GM18867 (cell line): ENCODE data around the gene SPACA6.

Experiments
- ATAC-seq: cut with Tn5 transposase; IDR thresholded peaks from one replicate; pipeline ENCODE4 v1.9.1; 2021; ENCODE audit warnings: mild to moderate bottlenecking, moderate library complexity; ENCODE audit not compliant: unreplicated experiment

Gene SPACA6

GRCh38 chr19:51688671-51689571 lies 4.2 kb upstream of the SPACA6 start:
- no peak for ATAC-seq

- no peak for ATAC-seq
Measured at GRCh38 chr19:51689751-51690453, 3.2 kb upstream of the SPACA6 start.

- no peak for ATAC-seq
Measured at GRCh38 chr19:51690454-51691073, 2.6 kb upstream of the SPACA6 start.

- no peak for ATAC-seq
Measured at GRCh38 chr19:51691074-51691583, 2.0 kb upstream of the SPACA6 start.

- ATAC-seq: no peak
Measured at GRCh38 chr19:51691584-51692428, 1.3 kb upstream of the SPACA6 start.

- no peak for ATAC-seq
Measured at GRCh38 chr19:51692468-51692867, 662 bp upstream of the SPACA6 start.

- ATAC-seq: no peak
Measured at GRCh38 chr19:51693819-51694218, 689 bp downstream of the SPACA6 start.

- ATAC-seq: no peak
Measured at GRCh38 chr19:51694318-51695085, 1.4 kb downstream of the SPACA6 start.

- no peak for ATAC-seq
Measured at GRCh38 chr19:51695088-51695487, 2.0 kb downstream of the SPACA6 start.

- ATAC-seq: no peak
Measured at GRCh38 chr19:51695702-51696315, 2.7 kb downstream of the SPACA6 start.

- no peak for ATAC-seq
Measured at GRCh38 chr19:51696606-51697005, 3.5 kb downstream of the SPACA6 start.

- no peak for ATAC-seq
Measured at GRCh38 chr19:51697169-51697776, 4.1 kb downstream of the SPACA6 start.

GRCh38 chr19:51698296-51698695 lies 5.2 kb downstream of the SPACA6 start:
- no peak for ATAC-seq

- ATAC-seq: no peak
Measured at GRCh38 chr19:51699170-51699569, 6.0 kb downstream of the SPACA6 start.

- no peak for ATAC-seq
Measured at GRCh38 chr19:51701468-51702100, 8.5 kb downstream of the SPACA6 start.

- ATAC-seq: no peak
Measured at GRCh38 chr19:51702103-51702824, 9.1 kb downstream of the SPACA6 start.

GRCh38 chr19:51702825-51703574 lies 9.9 kb downstream of the SPACA6 start:
- no peak for ATAC-seq
